ENCODE results near the gene ANAPC5. TPM values are rescaled to one million over a fixed set of nuclear protein-coding genes. Genes with fewer than 3 reads are reported as not detected.
A peak's percentile ranks its signal among the peaks of the same experiment; 100 is the strongest.

Gene ANAPC5
- total and polyA plus RNA-seq, 12 donors = 81.3 to 204 (median 96.6) TPM

DNA sequence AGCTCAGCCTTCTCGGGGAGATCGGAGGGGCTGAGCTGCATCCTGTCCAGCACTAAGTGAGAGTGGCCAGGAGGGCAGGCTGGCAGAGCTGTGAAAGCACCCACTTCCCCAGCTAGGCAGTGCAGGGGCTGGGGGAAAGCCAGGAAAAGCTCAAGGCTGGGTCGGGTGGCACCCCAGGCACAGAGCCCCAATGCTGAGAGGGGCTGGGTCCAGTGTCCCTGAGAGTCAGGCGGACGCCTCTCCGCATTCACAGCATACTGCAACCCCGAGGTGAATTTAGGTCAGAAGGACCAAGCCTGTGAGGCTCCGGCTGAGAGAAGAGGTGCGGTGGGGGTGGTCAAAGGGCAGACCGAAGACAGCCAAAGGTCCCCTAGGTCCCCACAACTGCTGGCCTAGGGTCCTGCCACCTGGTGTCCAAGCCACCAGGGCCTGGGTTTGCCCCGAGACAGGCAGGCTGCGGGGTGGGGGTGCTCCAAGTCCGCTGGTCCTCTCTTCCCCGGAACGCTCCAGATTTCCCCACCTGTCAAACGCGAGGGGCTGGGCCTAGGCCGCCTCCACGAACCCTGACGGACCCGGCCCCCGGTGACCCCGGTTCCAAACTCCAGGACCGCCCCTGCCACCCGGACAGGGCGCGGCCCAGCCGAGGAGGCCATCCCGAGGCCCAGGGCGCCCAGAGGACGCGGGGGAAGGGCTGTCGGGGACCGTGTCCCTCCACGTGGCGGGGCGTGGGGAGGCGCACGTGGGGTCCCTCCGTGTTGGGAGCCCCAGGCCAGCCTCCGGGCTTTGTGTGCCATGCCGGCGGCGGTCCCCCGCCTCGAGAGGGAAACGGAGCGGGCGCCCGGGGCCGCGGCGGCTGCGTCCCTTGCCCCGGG, 56.2 kb downstream of the ANAPC5 start:
- Histone ChIP-seq H3K4me1 (replicated peaks in 1 of 2) (peaks cover 17 to 29% of the 10 kb centered on the region in 2 donors), H3K36me3 (replicated peaks in 1 of 2) (peaks cover 0 to 5% of the 10 kb centered on the region in 2 donors), H3K27me3 (no peaks in the 10 kb centered on the region), H3K9me3 (replicated peaks in 1 of 3) (no peaks in the 10 kb centered on the region), H3K4me3 (peak overlapping the region; percentile 19 to 98 (median 76)), H3K27ac (peak overlapping the region in 4 of 5 donors; percentile 63 to 81 (median 66))
- intact Hi-C loops (cut with DNase I) = no loop called here
- 0 to 8% (median 1%) methylated on average over 5 to 55 of the region's 55 CpGs for WGBS, 4 donors
- no peak for TF ChIP-seq CTCF (IDR thresholded peaks at IDR 0.05)
- TF ChIP-seq POLR2A (IDR thresholded peaks at IDR 0.05) = no peak
- DNase-seq = peak in 6 of 7 donors; percentile 37 to 61 (median 44)

GRCh38 chr12:121295116-121295745, 57.0 kb downstream of the ANAPC5 start:
- peak overlapping the region in 1 of 5 donors; percentile 81 for H3K27ac ChIP-seq
- WGBS, 4 donors = 43 to 55% (median 47%) methylated on average over 6 to 7 of the region's 7 CpGs
- H3K36me3 ChIP-seq (replicated peaks in 1 of 2) = peaks cover 0 to 5% of the 10 kb centered on the region in 2 donors
- peak overlapping the region in 2 of 4 donors; percentile 75 to 98 for H3K4me3 ChIP-seq
- no peak for DNase-seq
- H3K4me1 ChIP-seq (replicated peaks in 1 of 2) = peaks cover 17 to 29% of the 10 kb centered on the region in 2 donors
- H3K27me3 ChIP-seq = no peaks in the 10 kb centered on the region
- no peak for TF ChIP-seq POLR2A (IDR thresholded peaks at IDR 0.05)
- TF ChIP-seq CTCF (IDR thresholded peaks at IDR 0.05) = no peak
- H3K9me3 ChIP-seq (replicated peaks in 1 of 3) = no peaks in the 10 kb centered on the region
- intact Hi-C loops (cut with DNase I) = no loop called here

GRCh38 chr12:121294151-121294889, 57.9 kb downstream of the ANAPC5 start:
- Histone ChIP-seq H3K36me3 (replicated peaks in 1 of 2) (peaks cover 0 to 5% of the 10 kb centered on the region in 2 donors), H3K27me3 (no peaks in the 10 kb centered on the region), H3K4me1 (replicated peaks in 1 of 2) (peaks cover 17 to 37% of the 10 kb centered on the region in 2 donors), H3K9me3 (replicated peaks in 1 of 3) (no peaks in the 10 kb centered on the region), H3K27ac (no peak overlapping the region), H3K4me3 (no peak overlapping the region)
- intact Hi-C loops (cut with DNase I) = no loop called here
- WGBS, 4 donors = 87 to 89% (median 89%) methylated on average over 9 to 10 of the region's 10 CpGs
- no peak for DNase-seq
- TF ChIP-seq POLR2A (IDR thresholded peaks at IDR 0.05) (no peak), CTCF (IDR thresholded peaks at IDR 0.05) (no peak)

DNA sequence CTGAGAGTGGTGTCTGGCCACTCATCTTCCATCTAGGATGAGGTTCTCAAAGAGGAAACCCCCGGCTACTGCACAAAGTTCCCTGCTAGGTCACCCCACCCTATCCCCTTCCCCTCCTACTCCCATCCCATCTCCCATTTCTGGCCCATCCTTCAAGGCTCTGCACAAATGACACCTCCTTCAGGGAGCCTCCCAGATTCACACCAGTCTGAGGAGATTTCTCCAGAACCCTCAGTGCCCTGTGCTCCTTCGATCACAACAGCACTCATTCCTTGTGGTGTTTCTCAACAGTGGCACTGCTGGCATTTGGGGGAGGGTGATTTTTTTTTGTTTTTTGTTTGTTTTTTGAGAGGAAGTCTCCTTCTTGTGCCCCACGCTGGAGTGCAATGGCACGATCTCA, 58.6 kb downstream of the ANAPC5 start:
- TF ChIP-seq CTCF (IDR thresholded peaks at IDR 0.05) (no peak), POLR2A (IDR thresholded peaks at IDR 0.05) (no peak)
- peaks cover 17 to 43% of the 10 kb centered on the region in 2 donors for H3K4me1 ChIP-seq (replicated peaks in 1 of 2)
- no peak for DNase-seq

More for the DNA sequence above, 58.6 kb downstream of the ANAPC5 start:
- Histone ChIP-seq H3K27ac (no peak overlapping the region), H3K27me3 (no peaks in the 10 kb centered on the region), H3K9me3 (replicated peaks in 1 of 3) (no peaks in the 10 kb centered on the region), H3K36me3 (replicated peaks in 1 of 2) (peaks cover 0 to 5% of the 10 kb centered on the region in 2 donors), H3K4me3 (no peak overlapping the region)
- 83 to 96% (median 88%) methylated on average over 4 of the region's 4 CpGs for WGBS, 4 donors
- intact Hi-C loops (cut with DNase I) = no loop called here
